Lower leg skin (tissue), 4 donors: ENCODE results near the gene SBF1. TPM values are rescaled to one million over a fixed set of nuclear protein-coding genes. Genes with fewer than 3 reads are reported as not detected.

Source experiments
- DNase-seq, 2 donors: peaks; one replicate each; pipeline ENCODE4 v3.0.0-alpha.2; 2019; ENCODE audit warnings: low spot score in 2 of 2
- H3K4me3 ChIP-seq: fragments of 200-600 bp; sonication (generic); 2 replicates; pipeline ENCODE4 v1.5.1; 2017; ENCODE audit warnings: mild to moderate bottlenecking, low read depth; ENCODE audit not compliant: poor library complexity, severe bottlenecking
- CTCF ChIP-seq, 3 donors: fragments of 450-650 bp; IDR thresholded peaks; one replicate each; pipeline ENCODE4 v1.5.1; 2016; ENCODE audit warnings: antibody characterized with exemption in 3 of 3, mild to moderate bottlenecking in 3 of 3, moderate library complexity in 2 of 3
- POLR2A ChIP-seq, 2 donors: fragments of 450-650 bp; IDR thresholded peaks; one replicate each; pipeline ENCODE4 v1.6.1; 2016 to 2017; ENCODE audit warnings: antibody characterized with exemption in 2 of 2, mild to moderate bottlenecking in 1 of 2, moderate library complexity in 1 of 2
- WGBS, 2 donors: methylation state at CpG; one replicate each; pipeline ENCODE4 v1.1.5; 2018; 5-methylcytosine and 5-hydroxymethylcytosine counted together
- intact Hi-C: fragments of 100-400 bp; cut with DNase I; formaldehyde crosslinking; loops from one replicate; pipeline ENCODE4 v1.15.0; 2023; ENCODE audit warnings: low total_unique reads
- total RNA-seq, 4 donors: library from RNA; depleted of rRNA; stranded (reverse); fragments of >200 nt; gene quantifications; one replicate each; pipeline ENCODE4 v1.1.0, GENCODE V29; 2016

The SBF1 gene
- total RNA-seq, 4 donors from 2014 or later = 70.8 to 123 (median 87.2) TPM

- no peak for DNase-seq
- intact Hi-C loops = no loop called here
- 70 to 77% methylated on average over 15 of the region's 15 CpGs for WGBS, 2 donors
- TF ChIP-seq POLR2A (IDR thresholded peaks at IDR 0.05) = no peak
- no peak for TF ChIP-seq CTCF (IDR thresholded peaks at IDR 0.05)
- no peak overlapping the region for H3K4me3 ChIP-seq
Observed at GRCh38 chr22:50443197-50443596, 31.6 kb downstream of the SBF1 start.

GRCh38 chr22:50441428-50441993 is 33.3 kb downstream of the SBF1 start:
- TF ChIP-seq CTCF (IDR thresholded peaks at IDR 0.05) = no peak
- TF ChIP-seq POLR2A (IDR thresholded peaks at IDR 0.05) = no peak
- WGBS, 2 donors = 83 to 84% methylated on average over 17 of the region's 17 CpGs
- no peak for DNase-seq
- no peak overlapping the region for H3K4me3 ChIP-seq
- intact Hi-C loops = no loop called here

DNA sequence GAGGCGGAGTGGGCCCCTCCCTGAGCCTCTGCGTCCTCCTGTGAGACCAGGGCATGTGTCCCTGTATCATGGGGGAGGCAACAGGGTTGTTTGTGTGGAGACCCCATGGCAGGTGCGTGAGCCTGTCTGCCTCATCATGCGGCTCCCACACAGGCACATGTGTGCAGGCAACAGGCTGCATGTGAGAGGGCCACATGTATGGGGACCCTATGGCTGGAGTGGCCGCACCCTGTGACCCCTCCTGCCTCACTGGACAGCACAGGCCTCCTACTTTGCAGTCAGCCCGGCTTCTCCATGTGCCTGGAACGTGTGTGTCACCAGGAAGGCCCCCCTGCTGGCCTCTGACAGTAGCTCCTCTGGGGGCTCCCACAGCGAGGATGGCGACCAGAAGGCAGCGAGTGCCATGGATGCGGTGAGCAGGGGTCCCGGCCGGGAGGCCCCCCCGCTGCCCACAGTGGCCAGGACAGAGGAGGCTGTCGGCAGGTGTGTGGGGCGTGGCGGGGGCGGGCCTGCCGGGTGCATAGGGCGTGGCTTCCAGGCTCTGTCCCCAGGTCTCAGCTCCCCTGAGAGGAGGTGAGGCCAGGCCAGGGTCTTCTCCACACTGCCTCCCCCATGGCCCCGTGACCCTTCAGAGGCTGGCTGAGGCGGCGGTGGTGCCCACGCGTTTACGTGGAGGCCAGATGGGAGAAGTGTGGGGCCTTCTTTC is 34.1 kb downstream of the SBF1 start:
- TF ChIP-seq POLR2A (IDR thresholded peaks at IDR 0.05) = no peak
- no peak for TF ChIP-seq CTCF (IDR thresholded peaks at IDR 0.05)
- 90 to 94% methylated on average over 14 to 18 of the region's 26 CpGs for WGBS, 2 donors
- H3K4me3 ChIP-seq = no peak overlapping the region
- DNase-seq = no peak
- intact Hi-C loops = no loop called here

DNA sequence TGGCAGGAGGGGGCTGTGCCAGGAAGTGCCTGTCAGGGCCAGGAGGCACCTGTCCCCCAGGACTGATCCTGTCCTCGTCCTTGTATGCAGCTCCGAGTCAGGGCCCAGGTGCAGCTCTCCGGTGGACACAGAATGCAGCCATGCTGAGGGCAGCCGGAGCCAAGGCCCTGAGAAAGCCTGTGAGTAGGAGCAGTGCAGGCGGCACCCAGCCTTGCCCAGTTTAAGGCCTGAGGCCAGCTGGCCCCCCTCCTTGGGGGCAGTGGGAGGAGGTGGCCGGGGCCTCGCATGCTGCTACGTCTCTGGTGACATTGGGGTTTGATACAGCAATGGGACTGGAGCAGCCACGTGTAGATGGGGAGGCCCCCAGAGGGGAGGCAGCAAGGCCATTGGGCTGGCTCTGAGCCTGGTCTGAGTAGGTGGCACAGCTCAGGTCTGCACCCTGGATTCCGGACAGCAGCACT is 34.9 kb downstream of the SBF1 start:
- 78 to 88% methylated on average over 4 to 10 of the region's 10 CpGs for WGBS, 2 donors

GRCh38 chr22:50439314-50439870 is 35.4 kb downstream of the SBF1 start:
- 85 to 86% methylated on average over 13 to 17 of the region's 17 CpGs for WGBS, 2 donors
- intact Hi-C loops = no loop called here
- no peak for DNase-seq
- no peak overlapping the region for H3K4me3 ChIP-seq
- TF ChIP-seq POLR2A (IDR thresholded peaks at IDR 0.05) = no peak
- TF ChIP-seq CTCF (IDR thresholded peaks at IDR 0.05) = no peak

More for the DNA sequence above, 34.9 kb downstream of the SBF1 start:
- intact Hi-C loops = no loop called here
- TF ChIP-seq CTCF (IDR thresholded peaks at IDR 0.05) = no peak
- TF ChIP-seq POLR2A (IDR thresholded peaks at IDR 0.05) = no peak
- DNase-seq = no peak
- H3K4me3 ChIP-seq = no peak overlapping the region
